Measurements from ENCODE around the gene ERAL1. TPM values are rescaled to one million over a fixed set of nuclear protein-coding genes. Genes with fewer than 3 reads are reported as not detected.

Gene ERAL1
- 47.1 and 56.6 TPM in 2 replicates for total RNA-seq (2021)
- Bru-seq, nascent RNA: percentile 62 among the genes with signal in this experiment
- BruChase-seq, experiment 1, labeled RNA remaining after a 2-hour chase: percentile 76 among the genes with signal in this experiment
- BruChase-seq, experiment 2, labeled RNA remaining after a 6-hour chase: percentile 84 among the genes with signal in this experiment
- long read RNA-seq, transcript ERAL1-201 (10 exons, 1,925 nt): major isoform, 77 of 90 reads
- long read RNA-seq, partial matches to known transcripts: 4 of 90 reads
- long read RNA-seq, other reads (novel, unspliced or antisense): 9 of 90 reads

DNA sequence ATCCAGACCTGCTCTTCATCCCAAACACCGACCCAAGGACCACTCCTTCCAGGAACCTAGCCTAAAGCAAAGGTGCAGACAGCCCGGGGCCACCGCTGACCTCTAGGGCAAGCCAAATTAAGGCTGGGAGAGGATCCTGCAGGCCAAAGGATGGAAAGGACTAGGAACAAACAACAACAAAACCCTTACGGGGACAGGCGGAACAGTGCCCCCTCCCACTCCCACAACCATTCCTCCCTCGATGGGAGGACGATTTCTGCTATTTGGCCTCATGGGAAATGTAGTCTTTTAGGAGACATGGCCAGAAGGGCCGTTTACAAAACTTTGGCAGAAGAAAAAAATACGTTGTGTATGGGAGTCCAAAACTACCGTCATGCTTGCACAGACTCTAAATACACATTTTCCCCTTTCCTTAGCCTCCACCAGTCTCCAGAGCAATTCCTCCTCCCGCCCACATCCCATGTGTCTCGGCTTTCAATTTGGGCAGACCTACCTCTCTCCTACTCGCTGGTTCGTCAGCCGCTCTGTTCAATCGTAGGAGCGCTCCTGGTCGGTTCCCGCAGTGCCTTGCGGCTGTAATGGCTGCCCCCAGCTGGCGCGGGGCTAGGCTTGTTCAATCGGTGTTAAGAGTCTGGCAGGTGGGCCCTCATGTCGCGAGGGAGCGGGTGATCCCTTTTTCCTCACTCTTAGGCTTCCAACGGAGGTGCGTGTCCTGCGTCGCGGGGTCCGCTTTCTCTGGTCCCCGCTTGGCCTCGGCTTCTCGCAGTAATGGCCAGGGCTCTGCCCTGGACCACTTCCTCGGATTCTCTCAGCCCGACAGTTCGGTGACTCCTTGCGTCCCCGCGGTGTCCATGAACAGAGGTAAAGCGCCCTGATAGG lies at the start of gene ERAL1:
TSS of gene ERAL1 (plus strand) at position 560 of the 879 bp plus-strand sequence. CDS start at position 579, 19 bp downstream.
- ChIA-PET POLR2A (ENCODE audit: unreplicated experiment) (interaction anchor here (0.6 kb wide), 2 partner anchors 102 to 128 kb away, joined by 3 to 7 read pairs; no protein-coding TSS in a partner anchor), CTCF (no interaction called here)
- Histone ChIP-seq H3F3A (ENCODE audit: insufficient read depth, low read depth) (no peaks in the 10 kb centered on the region; the same call in 1 of the 2 replicates), H2AFZ (peak within 1 kb of the TSS; percentile 97), H3K4me3 (peak within 1 kb of the TSS; percentile 65), H3K4me2 (peak within 1 kb of the TSS; percentile 89), H3K27ac (no peak within 1 kb of the TSS), H3K79me2 (ENCODE audit: low read depth) (peaks cover 15% of the 10 kb centered on the region), H3K4me1 (replicated peaks; ENCODE audit: insufficient read depth) (peaks cover 5% of the 10 kb centered on the region; the same call in 1 of the 2 replicates), H4K20me1 (ENCODE audit: insufficient read depth) (no peaks in the 10 kb centered on the region), H3K27me3 (ENCODE audit: insufficient read depth, low read depth) (no peaks in the 10 kb centered on the region), H3K36me3 (ENCODE audit: low read depth) (no peaks in the 10 kb centered on the region), H3K9me3 (ENCODE audit: insufficient read depth, low read depth) (no peaks in the 10 kb centered on the region), H3K9me2 (ENCODE audit: insufficient read depth) (no peaks in the 10 kb centered on the region)
- TF ChIP-seq EZH2 (IDR thresholded peaks at IDR 0.05; ENCODE audit: low read depth): no peak
- TF ChIP-seq, protein P1, sequence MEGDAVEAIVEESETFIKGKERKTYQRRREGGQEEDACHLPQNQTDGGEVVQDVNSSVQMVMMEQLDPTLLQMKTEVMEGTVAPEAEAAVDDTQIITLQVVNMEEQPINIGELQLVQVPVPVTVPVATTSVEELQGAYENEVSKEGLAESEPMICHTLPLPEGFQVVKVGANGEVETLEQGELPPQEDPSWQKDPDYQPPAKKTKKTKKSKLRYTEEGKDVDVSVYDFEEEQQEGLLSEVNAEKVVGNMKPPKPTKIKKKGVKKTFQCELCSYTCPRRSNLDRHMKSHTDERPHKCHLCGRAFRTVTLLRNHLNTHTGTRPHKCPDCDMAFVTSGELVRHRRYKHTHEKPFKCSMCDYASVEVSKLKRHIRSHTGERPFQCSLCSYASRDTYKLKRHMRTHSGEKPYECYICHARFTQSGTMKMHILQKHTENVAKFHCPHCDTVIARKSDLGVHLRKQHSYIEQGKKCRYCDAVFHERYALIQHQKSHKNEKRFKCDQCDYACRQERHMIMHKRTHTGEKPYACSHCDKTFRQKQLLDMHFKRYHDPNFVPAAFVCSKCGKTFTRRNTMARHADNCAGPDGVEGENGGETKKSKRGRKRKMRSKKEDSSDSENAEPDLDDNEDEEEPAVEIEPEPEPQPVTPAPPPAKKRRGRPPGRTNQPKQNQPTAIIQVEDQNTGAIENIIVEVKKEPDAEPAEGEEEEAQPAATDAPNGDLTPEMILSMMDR (conservative IDR thresholded peaks at IDR 0.05): no peak
- intact Hi-C loops (cut with micrococcal nuclease; ENCODE audit: unreplicated experiment): no loop called here
- BruUV-seq (replicated peaks): TSS peak; percentile 84
- DNase-seq: peak; percentile 76 to 77

DNA sequence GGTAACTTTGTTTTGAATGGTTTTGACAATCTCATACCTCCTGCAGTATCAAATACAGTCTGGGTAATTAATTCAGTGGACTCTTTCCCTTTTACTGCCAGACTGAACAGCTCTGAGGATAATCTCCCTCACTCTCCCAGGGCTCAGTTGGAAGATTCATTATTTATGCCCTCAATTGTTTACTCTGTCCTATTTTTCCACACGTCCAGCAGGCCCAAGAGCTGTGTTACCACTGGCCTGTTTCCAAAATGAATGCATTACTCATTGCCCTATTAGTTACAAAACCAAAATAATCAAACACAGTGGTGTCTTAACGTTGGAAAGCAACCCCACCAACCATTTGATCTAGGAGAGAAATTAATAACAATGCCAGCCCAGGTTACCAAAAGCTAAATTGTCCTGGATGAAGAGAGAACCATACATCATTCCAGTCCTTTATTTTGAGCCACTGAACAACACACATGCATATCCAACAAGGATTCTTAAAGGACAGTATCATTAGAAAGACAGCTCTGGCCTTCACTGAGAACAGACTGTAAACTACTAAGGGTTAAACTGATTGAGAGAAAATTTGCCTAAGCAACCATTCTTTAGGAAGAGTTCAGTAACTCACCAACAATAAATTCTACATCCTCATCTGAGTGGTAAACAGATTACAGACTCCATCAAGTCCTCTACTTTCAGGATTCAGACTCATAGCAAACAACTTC lies 46.7 kb upstream of the ERAL1 start:
- Histone ChIP-seq H3K36me3 (ENCODE audit: low read depth) (no peaks in the 10 kb centered on the region; the same call in 1 of the 2 replicates), H4K20me1 (ENCODE audit: insufficient read depth) (peaks cover 8% of the 10 kb centered on the region; the same call in 1 of the 2 replicates), H3K4me2 (peak overlapping the region; percentile 83), H2AFZ (no peak overlapping the region), H3K4me3 (peak overlapping the region; percentile 17; the same call in 1 of the 2 replicates), H3K79me2 (ENCODE audit: low read depth) (peaks cover 84% of the 10 kb centered on the region), H3K4me1 (replicated peaks; ENCODE audit: insufficient read depth) (peaks cover 54% of the 10 kb centered on the region), H3K9me3 (ENCODE audit: insufficient read depth, low read depth) (no peaks in the 10 kb centered on the region), H3K27ac (peak overlapping the region; percentile 95), H3F3A (ENCODE audit: insufficient read depth, low read depth) (peaks cover 51% of the 10 kb centered on the region), H3K9me2 (ENCODE audit: insufficient read depth) (no peaks in the 10 kb centered on the region), H3K27me3 (ENCODE audit: insufficient read depth, low read depth) (no peaks in the 10 kb centered on the region)
- POLR2A ChIA-PET (ENCODE audit: unreplicated experiment): interaction anchor here (0.6 kb wide), 3 partner anchors 30 to 62 kb away, joined by 4 to 6 read pairs (median 5); no protein-coding TSS in a partner anchor
- CTCF ChIA-PET: interaction anchor here (0.6 to 0.8 kb wide), 2 partner anchors 36 to 47 kb away, joined by 3 read pairs; no protein-coding TSS in a partner anchor
- TF ChIP-seq, protein P1 (conservative IDR thresholded peaks at IDR 0.05): no peak
- TF ChIP-seq EZH2 (IDR thresholded peaks at IDR 0.05; ENCODE audit: low read depth): no peak
- DNase-seq: peak; percentile 25 to 85
- BruUV-seq (replicated peaks): no TSS peak
- intact Hi-C loops (cut with micrococcal nuclease; ENCODE audit: unreplicated experiment): loop anchor here (5.0 kb wide), 1 partner anchor 46 kb away; no protein-coding TSS in a partner anchor
